Measurements from ENCODE around the gene TBC1D13. TPM values are rescaled to one million over a fixed set of nuclear protein-coding genes. Genes with fewer than 3 reads are reported as not detected.

Gene TBC1D13
- total RNA-seq, 3 donors from 2014 or later (not counting 1 experiment from before 2014, with no cell fraction given) = 31.5 to 34.5 (median 33.7) TPM

- no peaks in the 10 kb centered on the region for H3K27me3 ChIP-seq (ENCODE audit: control insufficient read depth, insufficient read depth, low read length)
- no peaks in the 10 kb centered on the region for H3K9me3 Mint-ChIP-seq
- H3K4me3 Mint-ChIP-seq = peak within 1 kb of the TSS; percentile 91
- peak within 1 kb of the TSS; percentile 55 for H3K27ac ChIP-seq (ENCODE audit: low read length)
- peak; percentile 99 to 100 (median 99) for ATAC-seq
- TF ChIP-seq CTCF (IDR thresholded peaks at IDR 0.05) = no peak
- H3K27me3 Mint-ChIP-seq (ENCODE audit: low read depth in 2 of 2) = no peaks in the 10 kb centered on the region
- intact Hi-C loops (cut with micrococcal nuclease) = no loop called here
- H3K9me3 ChIP-seq (ENCODE audit: control insufficient read depth, insufficient read depth, low read length) = no peaks in the 10 kb centered on the region
- H3K27ac Mint-ChIP-seq = peak within 1 kb of the TSS; percentile 91 to 96
- peaks cover 17% of the 10 kb centered on the region in 2 donors for H3K4me1 Mint-ChIP-seq
- peak within 1 kb of the TSS; percentile 75 for H3K4me3 ChIP-seq (ENCODE audit: low read length)
- peak; percentile 95 to 96 for DNase-seq
- H3K36me3 Mint-ChIP-seq = no peaks in the 10 kb centered on the region
- H3K36me3 ChIP-seq (ENCODE audit: control insufficient read depth, insufficient read depth, low read length) = peaks cover 24% of the 10 kb centered on the region
- H3K4me1 ChIP-seq (ENCODE audit: control insufficient read depth, insufficient read depth, low read length) = peaks cover 21% of the 10 kb centered on the region
- under 1% methylated on average over 56 of the region's 56 CpGs for WGBS (ENCODE audit: insufficient coverage)
Measured at GRCh38 chr9:128829477-128830251, 42.6 kb downstream of the TBC1D13 start, which contains the start of gene SPOUT1. TSS of gene SPOUT1 (minus strand) at chr9:128829794. CDS start at chr9:128829780, 14 bp downstream.

GRCh38 chr9:128833696-128834095 lies 46.6 kb downstream of the TBC1D13 start:
- Mint-ChIP-seq H3K4me1 (peaks cover 13% of the 10 kb centered on the region in 2 donors), H3K9me3 (no peaks in the 10 kb centered on the region), H3K36me3 (no peaks in the 10 kb centered on the region), H3K4me3 (no peak overlapping the region), H3K27me3 (ENCODE audit: low read depth in 2 of 2) (no peaks in the 10 kb centered on the region), H3K27ac (no peak overlapping the region)
- H3K9me3 ChIP-seq (ENCODE audit: control insufficient read depth, insufficient read depth, low read length) = no peaks in the 10 kb centered on the region
- 98% methylated on average over 10 of the region's 10 CpGs for WGBS (ENCODE audit: insufficient coverage)
- H3K4me1 ChIP-seq (ENCODE audit: control insufficient read depth, insufficient read depth, low read length) = peaks cover 15% of the 10 kb centered on the region
- TF ChIP-seq CTCF (IDR thresholded peaks at IDR 0.05) = no peak
- no peak overlapping the region for H3K4me3 ChIP-seq (ENCODE audit: low read length)
- intact Hi-C loops (cut with micrococcal nuclease) = no loop called here
- ATAC-seq (no peak), DNase-seq (no peak)
- no peaks in the 10 kb centered on the region for H3K36me3 ChIP-seq (ENCODE audit: control insufficient read depth, insufficient read depth, low read length)
- no peak overlapping the region for H3K27ac ChIP-seq (ENCODE audit: low read length)
- H3K27me3 ChIP-seq (ENCODE audit: control insufficient read depth, insufficient read depth, low read length) = no peaks in the 10 kb centered on the region

GRCh38 chr9:128835246-128836210 lies 48.5 kb downstream of the TBC1D13 start:
- Histone ChIP-seq H3K27ac (ENCODE audit: low read length) (no peak overlapping the region), H3K27me3 (ENCODE audit: control insufficient read depth, insufficient read depth, low read length) (no peaks in the 10 kb centered on the region), H3K9me3 (ENCODE audit: control insufficient read depth, insufficient read depth, low read length) (no peaks in the 10 kb centered on the region), H3K4me3 (ENCODE audit: low read length) (no peak overlapping the region), H3K36me3 (ENCODE audit: control insufficient read depth, insufficient read depth, low read length) (no peaks in the 10 kb centered on the region), H3K4me1 (ENCODE audit: control insufficient read depth, insufficient read depth, low read length) (peaks cover under 1% of the 10 kb centered on the region)
- no peak overlapping the region for H3K27ac Mint-ChIP-seq
- no peak for DNase-seq
- no peak overlapping the region for H3K4me3 Mint-ChIP-seq
- ATAC-seq = no peak
- H3K9me3 Mint-ChIP-seq = no peaks in the 10 kb centered on the region
- 96% methylated on average over 28 of the region's 28 CpGs for WGBS (ENCODE audit: insufficient coverage)
- intact Hi-C loops (cut with micrococcal nuclease) = no loop called here
- H3K4me1 Mint-ChIP-seq = no peaks in the 10 kb centered on the region
- TF ChIP-seq CTCF (IDR thresholded peaks at IDR 0.05) = no peak
- H3K27me3 Mint-ChIP-seq (ENCODE audit: low read depth in 2 of 2) = no peaks in the 10 kb centered on the region
- no peaks in the 10 kb centered on the region for H3K36me3 Mint-ChIP-seq
